H9 (cell line): ENCODE results near the gene ILF3. TPM values are rescaled to one million over a fixed set of nuclear protein-coding genes. Genes with fewer than 3 reads are reported as not detected.
A peak's percentile ranks its signal among the peaks of the same experiment; 100 is the strongest.

Experiments used
- DNase-seq: peaks from one replicate; pipeline ENCODE4 v3.0.0-alpha.2; 2017
- H2AFZ ChIP-seq: one replicate; pipeline ENCODE4 v1.6.1; 2013; ENCODE audit warnings: mild to moderate bottlenecking, low read length, control low read depth, moderate library complexity
- H2AK5ac ChIP-seq: 2 replicates; pipeline ENCODE4 v1.6.1; 2013; ENCODE audit warnings: low read length, control low read depth, mixed read lengths; ENCODE audit not compliant: insufficient read length
- H2BK120ac ChIP-seq: one replicate; pipeline ENCODE4 v1.6.1; 2013; ENCODE audit warnings: low read depth, mild to moderate bottlenecking, low read length, control low read depth, inconsistent platforms; ENCODE audit not compliant: poor library complexity, severe bottlenecking
- H2BK12ac ChIP-seq: 2 replicates; pipeline ENCODE4 v1.6.1; 2013; ENCODE audit warnings: low read length, control low read depth, mixed read lengths, low read depth; ENCODE audit not compliant: insufficient read length
- H2BK15ac ChIP-seq: 2 replicates; pipeline ENCODE4 v1.6.1; 2013; ENCODE audit warnings: low read depth, low read length, control low read depth
- H2BK20ac ChIP-seq: one replicate; pipeline ENCODE4 v1.6.1; 2013; ENCODE audit warnings: low read depth, mild to moderate bottlenecking, low read length, control low read depth, inconsistent platforms; ENCODE audit not compliant: poor library complexity, severe bottlenecking
- H2BK5ac ChIP-seq: 2 replicates; pipeline ENCODE4 v1.6.1; 2013; ENCODE audit warnings: low read length, control low read depth, mixed read lengths; ENCODE audit not compliant: insufficient read length
- H3K14ac ChIP-seq: 2 replicates; pipeline ENCODE4 v1.6.1; 2013; ENCODE audit warnings: low read length, control low read depth; ENCODE audit not compliant: insufficient read depth
- H3K18ac ChIP-seq: 2 replicates; pipeline ENCODE4 v1.6.1; 2013; ENCODE audit warnings: low read depth, mild to moderate bottlenecking, mixed read lengths, low read length, control low read depth; ENCODE audit not compliant: insufficient read length
- H3K23ac ChIP-seq: 2 replicates; pipeline ENCODE4 v1.6.1; 2013; ENCODE audit warnings: low read length, control low read depth, mixed read lengths, low read depth; ENCODE audit not compliant: insufficient read length
- H3K23me2 ChIP-seq: 2 replicates; pipeline ENCODE4 v1.6.1; 2013; ENCODE audit warnings: low read depth, mild to moderate bottlenecking, mixed read lengths, low read length, control low read depth; ENCODE audit not compliant: insufficient read length, poor library complexity, severe bottlenecking
- H3K27ac ChIP-seq: 2 replicates; pipeline ENCODE4 v1.5.1; 2013; ENCODE audit warnings: low read length, control low read depth, mixed read lengths, low read depth; ENCODE audit not compliant: insufficient read length
- H3K27me3 ChIP-seq: 2 replicates; pipeline ENCODE4 v1.6.1; 2013; ENCODE audit warnings: low read length, control low read depth, inconsistent platforms; ENCODE audit not compliant: insufficient read depth
- H3K4ac ChIP-seq: 2 replicates; pipeline ENCODE4 v1.6.1; 2013; ENCODE audit warnings: low read depth, mild to moderate bottlenecking, control low read depth, inconsistent platforms, low read length, moderate library complexity
- H3K4me1 ChIP-seq: 2 replicates; pipeline ENCODE4 v1.6.1; 2013; ENCODE audit warnings: low read length, control low read depth, inconsistent platforms; ENCODE audit not compliant: insufficient read depth
- H3K4me2 ChIP-seq: 2 replicates; pipeline ENCODE4 v1.6.1; 2013; ENCODE audit warnings: low read length, control low read depth, mixed read lengths; ENCODE audit not compliant: insufficient read length, insufficient read depth
- H3K56ac ChIP-seq: 2 replicates; pipeline ENCODE4 v1.6.1; 2013; ENCODE audit warnings: low read depth, mild to moderate bottlenecking, mixed read lengths, low read length, control low read depth; ENCODE audit not compliant: insufficient read length
- H3K79me1 ChIP-seq: 2 replicates; pipeline ENCODE4 v1.6.1; 2013; ENCODE audit warnings: low read depth, mild to moderate bottlenecking, moderate library complexity, low read length, control low read depth, inconsistent platforms; ENCODE audit not compliant: insufficient read depth, poor library complexity, severe bottlenecking
- H3K79me2 ChIP-seq: 2 replicates; pipeline ENCODE4 v1.6.1; 2013; ENCODE audit warnings: low read length, control low read depth, inconsistent platforms; ENCODE audit not compliant: insufficient read depth
- H3K9ac ChIP-seq: 2 replicates; pipeline ENCODE4 v1.6.1; 2013; ENCODE audit warnings: low read length, control low read depth, mixed read lengths; ENCODE audit not compliant: insufficient read length; ENCODE audit errors: extremely low read depth
- H3K9me3 ChIP-seq: one replicate; pipeline ENCODE4 v1.6.1; 2013; ENCODE audit warnings: low read depth, low read length, inconsistent platforms; ENCODE audit not compliant: control insufficient read depth
- H3T11ph ChIP-seq: one replicate; pipeline ENCODE4 v1.6.1; 2013; ENCODE audit warnings: mild to moderate bottlenecking, low read length, control low read depth, inconsistent platforms
- H4K20me1 ChIP-seq: one replicate; pipeline ENCODE4 v1.6.1; 2013; ENCODE audit not compliant: control insufficient read depth, insufficient read length, insufficient read depth
- H4K5ac ChIP-seq: 2 replicates; pipeline ENCODE4 v1.6.1; 2013; ENCODE audit warnings: low read depth, mild to moderate bottlenecking, mixed read lengths, low read length, control low read depth; ENCODE audit not compliant: insufficient read length
- H4K8ac ChIP-seq: replicated peaks from 2 replicates; pipeline ENCODE4 v1.6.1; 2013; ENCODE audit warnings: low read length, control low read depth, mixed read lengths, low read depth; ENCODE audit not compliant: insufficient read length
- H4K91ac ChIP-seq: 2 replicates; pipeline ENCODE4 v1.6.1; 2013; ENCODE audit warnings: low read depth, mild to moderate bottlenecking, moderate library complexity, mixed read lengths, low read length, control low read depth; ENCODE audit not compliant: insufficient read length
- H3K27ac Mint-ChIP-seq, 3 experiments: 2 replicates in 2 of 3; 3 replicates in 1 of 3; pipeline ENCODE4 v1.8.0; 2020 to 2021; ENCODE audit warnings: mixed read lengths in 3 of 3, mild to moderate bottlenecking in 1 of 3, moderate library complexity in 1 of 3
- H3K27me3 Mint-ChIP-seq: 2 replicates; pipeline ENCODE4 v1.8.0; 2021; ENCODE audit warnings: low read depth, mild to moderate bottlenecking, moderate library complexity, mixed read lengths
- H3K36me3 Mint-ChIP-seq, 3 experiments: 2 replicates in 2 of 3; 3 replicates in 1 of 3; pipeline ENCODE4 v1.8.0; 2020 to 2021; ENCODE audit warnings: low read depth in 3 of 3, mixed read lengths in 3 of 3; ENCODE audit not compliant: insufficient read depth in 1 of 3
- H3K4me1 Mint-ChIP-seq, 2 experiments: 2 replicates each; pipeline ENCODE4 v1.8.0; 2020; ENCODE audit warnings: mixed read lengths in 2 of 2
- H3K4me3 Mint-ChIP-seq, 2 experiments: 2 replicates in 1 of 2; 3 replicates in 1 of 2; pipeline ENCODE4 v1.8.0; 2020 to 2021; ENCODE audit warnings: mild to moderate bottlenecking in 2 of 2, mixed read lengths in 2 of 2, moderate library complexity in 1 of 2
- H3K9me3 Mint-ChIP-seq, 2 experiments: 2 replicates in 1 of 2; 3 replicates in 1 of 2; pipeline ENCODE4 v1.8.0; 2020; ENCODE audit warnings: mild to moderate bottlenecking in 2 of 2, mixed read lengths in 2 of 2, moderate library complexity in 1 of 2
- WGBS: extraction: QIAGEN DNeasy Blood & Tissue Kit; methylation state at CpG from one replicate; pipeline ENCODE4 v1.1.7; 2013; ENCODE audit warnings: missing lambda C conversion rate, low lambda C conversion rate, mixed read lengths; ENCODE audit not compliant: insufficient read length; ENCODE audit errors: extremely low coverage; 5-methylcytosine and 5-hydroxymethylcytosine counted together
- total RNA-seq: library from RNA; stranded (reverse); gene quantifications from 2 replicates; pipeline ENCODE4 v1.2.1, GENCODE V29; 2021
- TF ChIP-seq, protein P1 (sequence below): fragments of 200-600 bp; sonication (generic); conservative IDR thresholded peaks from 3 replicates; pipeline ENCODE4 v1.8.0; 2021; ENCODE audit warnings: antibody characterized with exemption, mild to moderate bottlenecking

The ILF3 gene
- total RNA-seq, 1 experiment from 2014 or later, result 841 TPM

GRCh38 chr19:10724573-10725071 lies 70.5 kb downstream of the ILF3 start:
- H3K4me2 ChIP-seq, result no peak overlapping the region
- no peaks in the 10 kb centered on the region for H3K23me2 ChIP-seq
- H4K5ac ChIP-seq, result no peak overlapping the region
- TF ChIP-seq, protein P1, sequence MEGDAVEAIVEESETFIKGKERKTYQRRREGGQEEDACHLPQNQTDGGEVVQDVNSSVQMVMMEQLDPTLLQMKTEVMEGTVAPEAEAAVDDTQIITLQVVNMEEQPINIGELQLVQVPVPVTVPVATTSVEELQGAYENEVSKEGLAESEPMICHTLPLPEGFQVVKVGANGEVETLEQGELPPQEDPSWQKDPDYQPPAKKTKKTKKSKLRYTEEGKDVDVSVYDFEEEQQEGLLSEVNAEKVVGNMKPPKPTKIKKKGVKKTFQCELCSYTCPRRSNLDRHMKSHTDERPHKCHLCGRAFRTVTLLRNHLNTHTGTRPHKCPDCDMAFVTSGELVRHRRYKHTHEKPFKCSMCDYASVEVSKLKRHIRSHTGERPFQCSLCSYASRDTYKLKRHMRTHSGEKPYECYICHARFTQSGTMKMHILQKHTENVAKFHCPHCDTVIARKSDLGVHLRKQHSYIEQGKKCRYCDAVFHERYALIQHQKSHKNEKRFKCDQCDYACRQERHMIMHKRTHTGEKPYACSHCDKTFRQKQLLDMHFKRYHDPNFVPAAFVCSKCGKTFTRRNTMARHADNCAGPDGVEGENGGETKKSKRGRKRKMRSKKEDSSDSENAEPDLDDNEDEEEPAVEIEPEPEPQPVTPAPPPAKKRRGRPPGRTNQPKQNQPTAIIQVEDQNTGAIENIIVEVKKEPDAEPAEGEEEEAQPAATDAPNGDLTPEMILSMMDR, result no peak
- no peak overlapping the region for H3K4me3 Mint-ChIP-seq
- H3K9me3 Mint-ChIP-seq, result no peaks in the 10 kb centered on the region
- no peak overlapping the region for H3T11ph ChIP-seq
- H3K23ac ChIP-seq, result no peak overlapping the region
- WGBS, result no CpG with 5 or more reads among the region's 12 CpGs
- H3K4ac ChIP-seq, result no peak overlapping the region
- no peaks in the 10 kb centered on the region for H3K27me3 Mint-ChIP-seq
- H4K8ac ChIP-seq, result no peak overlapping the region
- H3K56ac ChIP-seq, result no peak overlapping the region
- no peak overlapping the region for H2BK120ac ChIP-seq
- peaks cover 13% of the 10 kb centered on the region for H3K79me1 ChIP-seq
- DNase-seq, result no peak
- H2AFZ ChIP-seq, result no peak overlapping the region
- H3K27ac ChIP-seq, result no peak overlapping the region
- no peaks in the 10 kb centered on the region for H3K27me3 ChIP-seq
- no peaks in the 10 kb centered on the region for H3K4me1 ChIP-seq
- no peak overlapping the region for H2BK5ac ChIP-seq
- no peak overlapping the region for H2AK5ac ChIP-seq
- H4K91ac ChIP-seq, result no peak overlapping the region
- no peak overlapping the region for H3K14ac ChIP-seq
- H3K9ac ChIP-seq, result no peak overlapping the region
- no peak overlapping the region for H2BK12ac ChIP-seq
- H2BK20ac ChIP-seq, result no peak overlapping the region
- no peaks in the 10 kb centered on the region for H3K9me3 ChIP-seq
- H3K36me3 Mint-ChIP-seq, result peaks cover 5 to 14% (median 6%) of the 10 kb centered on the region in 3 experiments; a peak in 5 of 7 replicates
- no peak overlapping the region for H2BK15ac ChIP-seq
- peaks cover 3 to 6% of the 10 kb centered on the region in 2 experiments for H3K4me1 Mint-ChIP-seq
- peak overlapping the region in 2 of 3 experiments; percentile 74 to 80; a peak in 2 of 7 replicates for H3K27ac Mint-ChIP-seq
- peaks cover 2% of the 10 kb centered on the region for H4K20me1 ChIP-seq
- H3K18ac ChIP-seq, result no peak overlapping the region
- peaks cover 38% of the 10 kb centered on the region; the same call in 1 of the 2 replicates for H3K79me2 ChIP-seq
